ENCODE results near the gene CD83.

Gene CD83

GRCh38 chr6:14127611-14128010, 10.0 kb downstream of the CD83 start:
- DNase-seq = no peak

DNA sequence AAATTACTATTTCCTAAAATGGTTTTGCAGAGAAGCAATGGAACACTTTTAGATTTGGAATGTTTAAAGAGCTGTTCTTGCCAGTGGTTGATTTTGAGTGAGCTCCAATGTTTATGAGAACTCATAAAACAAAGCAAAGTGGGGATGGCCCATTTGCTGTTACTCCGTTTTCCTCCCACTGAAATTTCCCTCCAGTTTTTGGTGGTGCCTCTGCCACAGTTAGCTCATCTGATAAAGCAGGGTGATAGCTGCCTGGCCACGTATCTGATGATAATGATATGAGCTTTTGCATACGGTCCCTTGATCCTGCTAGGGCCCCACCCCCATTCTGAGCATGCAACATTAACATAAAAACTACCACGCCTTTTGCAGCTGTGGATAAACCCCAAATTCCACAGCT, 10.4 kb downstream of the CD83 start:
- DNase-seq = no peak

DNA sequence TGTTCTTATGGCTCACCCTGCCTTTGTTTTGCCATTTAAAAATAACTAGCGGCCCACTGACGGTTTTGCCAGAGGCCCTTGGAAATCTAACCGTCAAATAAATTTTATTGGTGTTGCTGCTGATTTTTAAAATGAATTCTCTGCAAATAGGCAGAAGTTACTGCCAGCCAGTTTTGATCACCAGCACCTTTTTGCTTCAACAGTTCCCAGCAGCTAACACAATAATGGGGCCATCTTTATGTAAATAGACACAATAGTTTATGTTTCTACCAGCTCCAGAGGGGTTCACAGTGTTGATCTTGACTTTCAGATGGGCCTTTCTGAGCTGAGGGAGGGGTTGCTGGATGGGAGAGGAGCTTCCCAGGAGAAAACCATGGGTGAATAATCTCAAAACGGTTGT, 11.2 kb downstream of the CD83 start:
- DNase-seq = no peak

- no peak for DNase-seq
Observed at GRCh38 chr6:14129575-14129974, 12.0 kb downstream of the CD83 start.

DNA sequence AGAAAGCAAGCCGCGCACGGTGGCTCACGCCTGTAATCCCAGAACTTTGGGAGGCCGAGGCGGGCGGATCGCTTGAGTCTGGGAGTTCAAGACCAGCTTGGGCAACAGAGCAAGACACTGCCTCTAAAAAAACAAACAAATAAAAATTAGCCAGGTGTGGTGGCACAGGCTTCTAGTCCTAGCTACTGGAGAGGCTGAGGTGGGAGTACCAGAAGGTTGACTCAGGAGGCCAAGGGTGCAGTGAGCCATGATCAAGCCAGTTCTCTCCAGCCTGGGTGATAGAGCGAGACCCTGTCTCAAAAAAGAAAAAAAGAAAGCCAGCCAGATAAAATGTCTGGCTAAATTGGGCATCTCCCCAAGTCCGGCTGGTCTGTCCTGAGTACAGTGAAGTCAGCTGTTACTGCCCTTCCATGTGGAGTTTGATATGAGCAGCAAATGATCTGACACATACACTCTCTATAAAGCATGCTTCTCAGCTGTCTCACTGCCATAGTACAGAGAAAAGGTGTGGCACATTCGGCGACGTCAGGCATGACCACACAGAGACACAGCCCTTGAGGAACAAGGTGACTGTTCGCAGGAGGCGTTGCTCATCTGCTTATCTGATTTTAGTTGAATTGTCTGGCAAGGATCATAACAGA, 13.0 kb downstream of the CD83 start:
- no peak for DNase-seq

- DNase-seq = no peak
Observed at GRCh38 chr6:14131579-14131978, 14.0 kb downstream of the CD83 start.

GRCh38 chr6:14132244-14132920, 14.8 kb downstream of the CD83 start:
- DNase-seq = no peak

GRCh38 chr6:14132921-14133275, 15.3 kb downstream of the CD83 start:
- DNase-seq = no peak

- DNase-seq = no peak
Observed at GRCh38 chr6:14134211-14134910, 16.8 kb downstream of the CD83 start.

- no peak for DNase-seq
Observed at GRCh38 chr6:14135893-14136539, 18.4 kb downstream of the CD83 start.

DNA sequence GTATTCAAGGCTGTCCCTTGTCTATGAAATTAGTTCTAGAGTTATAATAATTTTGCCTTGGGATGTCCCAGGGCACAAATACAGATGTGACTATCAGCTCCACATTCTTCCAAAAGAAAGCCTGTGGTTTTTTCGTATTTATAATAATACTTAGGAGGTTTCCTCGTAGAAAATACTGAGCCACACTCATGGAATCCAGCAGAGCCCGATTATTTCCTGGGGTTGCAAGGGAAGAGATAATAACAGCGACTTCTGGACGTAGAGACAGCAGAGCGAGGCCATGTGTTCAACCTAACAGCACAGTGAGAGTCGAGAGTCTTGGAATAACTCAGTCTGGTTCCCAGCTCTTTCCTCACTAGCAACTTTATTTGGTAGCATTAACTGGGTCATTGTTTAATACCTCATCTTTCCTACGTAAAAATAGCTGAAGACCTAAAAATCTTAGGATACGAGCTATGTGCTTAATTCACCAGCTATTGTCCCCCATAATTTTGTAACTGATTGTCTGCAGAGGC, 21.2 kb downstream of the CD83 start:
- DNase-seq = no peak

GRCh38 chr6:14141351-14142062, 23.9 kb downstream of the CD83 start:
- no peak for DNase-seq

DNA sequence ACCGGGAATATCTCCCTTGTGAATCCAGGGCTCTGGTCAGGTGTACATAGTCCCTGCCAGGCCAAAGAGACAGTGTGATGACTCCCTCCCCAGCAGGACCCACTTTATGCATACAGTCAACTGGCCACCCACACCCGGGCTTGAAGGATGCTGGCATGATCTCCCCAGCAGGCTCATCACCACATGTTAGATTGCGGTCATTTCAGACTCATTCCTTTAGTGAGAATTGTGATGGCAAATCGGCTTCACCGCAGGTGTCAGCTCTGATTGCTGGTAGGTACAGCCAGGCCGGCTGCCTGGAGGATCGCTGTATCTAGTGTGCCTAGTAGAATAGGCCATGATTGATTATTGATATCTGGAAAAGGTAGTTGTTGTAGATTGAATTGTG, 24.5 kb downstream of the CD83 start:
- no peak for DNase-seq

- no peak for DNase-seq
Observed at GRCh38 chr6:14142511-14143223, 25.1 kb downstream of the CD83 start.

GRCh38 chr6:14143305-14143704, 25.7 kb downstream of the CD83 start:
- DNase-seq = no peak

GRCh38 chr6:14144678-14145113, 27.1 kb downstream of the CD83 start:
- peak; percentile 63 for DNase-seq

- no peak for DNase-seq
Observed at GRCh38 chr6:14146506-14147096, 29.0 kb downstream of the CD83 start.

DNA sequence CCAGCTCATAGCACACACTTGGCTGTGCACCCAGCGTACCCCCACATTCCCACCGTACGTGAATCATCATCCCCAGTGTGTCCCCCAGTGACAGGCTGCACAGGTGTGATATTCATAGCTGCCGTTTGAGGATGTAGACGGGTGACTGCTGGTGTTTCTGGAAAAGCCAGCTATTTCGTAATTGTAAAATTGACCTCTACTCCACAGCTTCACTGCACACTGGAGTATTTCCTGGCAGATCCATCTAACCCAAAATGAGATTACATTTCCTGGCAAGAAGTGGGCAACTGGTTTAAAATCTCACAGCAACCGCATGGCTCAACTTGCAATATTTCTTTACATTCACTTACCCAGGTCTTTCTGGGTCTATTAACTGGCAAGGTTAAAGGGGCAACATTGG, 30.3 kb downstream of the CD83 start:
- no peak for DNase-seq

GRCh38 chr6:14148471-14148870, 30.9 kb downstream of the CD83 start:
- DNase-seq = no peak

- no peak for DNase-seq
Observed at GRCh38 chr6:14149053-14149738, 31.6 kb downstream of the CD83 start.

DNA sequence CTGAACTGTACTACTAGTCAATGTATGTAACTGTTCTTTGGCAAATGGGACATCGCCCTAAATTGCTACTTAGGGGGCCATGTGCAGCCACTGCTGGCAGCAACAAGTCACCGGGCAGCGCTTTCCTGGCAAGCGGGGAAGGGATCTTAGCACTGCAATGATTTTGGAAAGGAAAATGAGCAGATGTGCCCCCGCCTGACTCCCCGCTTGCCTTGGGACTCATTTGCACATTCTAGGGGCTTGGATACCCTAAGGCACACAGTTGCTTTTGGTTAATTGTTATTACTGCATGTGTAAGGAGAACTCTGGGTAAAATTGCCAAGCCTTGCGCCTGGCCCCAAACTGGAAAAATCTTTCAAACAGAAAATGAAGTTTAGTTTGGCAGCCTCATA, 32.2 kb downstream of the CD83 start:
- no peak for DNase-seq

Data from effector CD4-positive, alpha-beta T cell (primary cell).